GM18520 (cell line): ENCODE results near the gene TSPAN3.

Experiments used
- ATAC-seq: cut with Tn5 transposase; IDR thresholded peaks from one replicate; pipeline ENCODE4 v1.9.1; 2021; ENCODE audit not compliant: unreplicated experiment

TSPAN3 gene

GRCh38 chr15:77070495-77071304, at the start of gene TSPAN3:
TSS of gene TSPAN3 (minus strand) at chr15:77071109. CDS start at chr15:77070954, 155 bp downstream.
- peak; percentile 84 for ATAC-seq

DNA sequence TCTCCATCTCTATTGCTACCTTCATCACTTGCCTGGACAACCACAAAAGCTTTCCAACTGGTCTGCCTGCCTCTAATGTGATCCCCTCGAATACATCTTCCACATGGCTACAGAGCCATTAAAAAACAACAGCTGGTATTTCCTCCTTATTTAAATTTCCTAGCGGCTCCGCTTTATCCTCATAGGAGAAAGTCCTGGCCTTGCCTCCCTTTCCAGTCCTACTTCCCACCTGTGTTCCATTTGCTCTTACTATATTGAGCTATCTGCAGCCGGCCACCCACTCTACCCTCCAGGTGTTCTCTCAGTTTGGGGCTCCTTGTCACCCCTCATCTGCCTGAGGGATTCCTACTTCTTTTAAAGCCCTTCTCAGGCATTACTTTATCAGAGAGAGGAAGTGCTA, 49.7 kb upstream of the TSPAN3 start:
- ATAC-seq, result no peak

- ATAC-seq, result no peak
These were observed 48.5 kb upstream of the TSPAN3 start for GRCh38 chr15:77119446-77119845.

DNA sequence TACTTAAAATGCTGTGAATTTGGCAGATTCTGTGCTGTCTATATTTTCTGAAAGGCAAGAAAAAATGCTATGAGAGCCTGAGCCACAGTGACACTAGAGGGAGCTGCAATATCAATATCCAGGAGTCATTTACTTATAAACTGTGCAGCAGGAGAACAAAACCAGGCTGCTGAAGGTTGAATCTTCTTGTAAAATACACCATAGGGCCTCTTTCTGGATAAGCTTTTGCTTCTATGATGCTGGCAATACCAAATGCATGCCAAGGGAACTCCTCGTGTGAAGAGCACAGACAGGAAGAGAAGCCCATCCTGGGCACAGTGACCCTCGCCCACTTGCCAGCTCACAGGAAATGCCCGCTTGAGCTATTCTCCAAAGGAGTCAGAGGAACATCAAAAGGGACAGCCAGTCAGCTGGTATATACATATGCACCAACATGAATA, 48.0 kb upstream of the TSPAN3 start:
- ATAC-seq, result no peak

- ATAC-seq, result no peak
These were observed 44.3 kb upstream of the TSPAN3 start for GRCh38 chr15:77115179-77115578.

DNA sequence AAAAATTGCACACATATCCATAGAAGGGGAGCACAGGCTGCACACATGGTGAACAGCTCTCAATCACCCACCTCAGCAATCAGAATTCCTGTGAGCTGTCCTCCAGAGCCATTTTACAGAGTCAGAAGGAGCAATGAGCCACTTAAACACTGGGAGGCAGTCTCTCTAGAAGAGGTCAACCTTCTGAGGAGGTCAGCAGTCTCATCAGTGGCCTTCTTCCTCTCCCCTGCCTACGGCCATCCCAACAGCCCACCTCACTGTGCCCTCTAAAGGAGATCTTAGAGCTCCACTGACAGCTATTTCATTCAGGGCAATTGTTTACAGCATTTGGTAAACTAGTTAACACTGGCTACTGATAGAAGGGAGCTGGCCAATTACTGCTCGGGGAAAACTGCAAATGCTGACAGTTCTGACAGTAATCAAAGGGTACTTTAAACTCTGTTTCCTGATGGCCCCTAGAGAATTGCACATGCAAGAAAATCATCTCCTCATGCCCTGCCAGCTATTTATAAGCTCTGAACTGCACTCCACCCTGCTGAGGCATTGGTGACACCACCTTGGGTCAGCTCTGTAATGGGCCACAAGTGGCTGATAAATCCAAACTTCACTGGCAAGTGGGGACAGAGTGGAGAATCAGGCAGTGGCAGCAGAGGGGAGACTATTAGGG, 42.1 kb upstream of the TSPAN3 start:
- no peak for ATAC-seq

DNA sequence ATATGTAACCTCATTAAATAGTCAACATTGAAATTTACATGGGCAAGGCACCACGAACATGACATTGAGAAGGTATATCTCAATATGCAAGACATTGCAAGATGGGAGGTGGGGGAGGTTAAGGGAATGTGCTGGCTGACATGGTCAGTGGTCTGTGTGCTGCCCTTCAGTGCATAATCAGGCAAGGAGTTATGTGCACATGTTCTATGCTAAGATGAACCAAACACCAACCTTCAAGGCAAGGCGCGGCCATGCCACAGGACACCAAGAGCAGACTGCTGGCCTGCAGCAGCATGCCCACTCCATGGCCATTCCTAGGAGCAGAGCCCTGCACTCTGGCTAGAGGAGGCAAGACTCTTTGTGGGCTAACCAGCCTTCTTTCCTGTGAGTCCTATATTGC, 40.9 kb upstream of the TSPAN3 start:
- no peak for ATAC-seq

GRCh38 chr15:77107531-77108355, 36.8 kb upstream of the TSPAN3 start:
- ATAC-seq, result no peak

GRCh38 chr15:77107068-77107467, 36.2 kb upstream of the TSPAN3 start:
- no peak for ATAC-seq

DNA sequence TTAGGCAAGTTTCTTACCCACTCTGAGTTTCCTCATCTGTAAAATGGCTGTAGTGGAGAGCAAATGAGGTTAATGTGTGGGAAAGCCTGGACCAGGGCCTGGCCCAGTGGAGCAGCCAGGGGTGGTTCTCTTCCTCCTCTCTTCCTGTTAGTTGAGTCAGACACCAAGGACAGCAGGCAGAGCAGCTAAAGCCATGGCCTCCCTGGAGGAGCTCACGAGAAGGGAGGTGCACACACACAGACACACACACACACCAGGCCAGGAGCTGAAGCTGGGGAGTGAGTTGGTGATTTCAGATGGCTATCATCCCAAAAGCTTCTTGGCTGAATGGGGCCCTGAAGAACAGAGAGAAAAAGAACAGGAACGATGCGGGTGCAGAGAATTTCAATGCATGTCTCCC, 33.2 kb upstream of the TSPAN3 start:
- ATAC-seq, result no peak

DNA sequence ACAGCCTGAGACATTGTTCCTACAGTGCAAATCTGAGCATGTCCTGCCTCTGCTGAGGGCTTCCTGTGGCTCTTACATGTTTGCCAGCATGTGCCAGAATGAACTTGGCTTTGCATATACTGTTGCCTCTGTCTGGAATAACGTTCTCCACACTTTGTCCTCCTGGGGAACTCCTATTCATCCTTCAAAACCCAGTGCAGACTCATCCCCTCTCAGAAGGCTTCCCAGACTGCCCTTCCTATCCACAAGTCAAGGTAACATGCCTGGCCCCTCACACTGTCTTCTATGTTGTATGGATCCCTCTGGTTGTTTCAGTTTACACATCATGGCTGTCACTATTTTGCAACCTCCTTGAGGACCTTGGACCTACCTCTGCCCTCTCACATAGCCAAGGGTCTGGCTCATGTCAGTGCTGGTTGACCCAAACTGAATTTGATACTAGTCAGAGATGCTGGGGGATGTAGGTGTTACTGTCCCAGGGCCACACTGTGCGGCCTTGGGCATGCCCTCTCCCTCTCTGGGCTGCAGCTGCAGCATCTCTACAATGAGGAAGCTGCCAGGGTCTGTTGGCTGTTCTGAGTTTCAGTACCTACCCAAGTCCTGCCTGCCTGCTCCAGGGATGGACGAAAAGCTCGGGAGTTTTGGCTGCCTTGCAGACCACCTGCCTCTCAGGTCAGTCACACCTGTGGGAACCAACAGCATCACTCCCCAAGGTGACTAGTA, 29.0 kb upstream of the TSPAN3 start:
- ATAC-seq, result no peak

DNA sequence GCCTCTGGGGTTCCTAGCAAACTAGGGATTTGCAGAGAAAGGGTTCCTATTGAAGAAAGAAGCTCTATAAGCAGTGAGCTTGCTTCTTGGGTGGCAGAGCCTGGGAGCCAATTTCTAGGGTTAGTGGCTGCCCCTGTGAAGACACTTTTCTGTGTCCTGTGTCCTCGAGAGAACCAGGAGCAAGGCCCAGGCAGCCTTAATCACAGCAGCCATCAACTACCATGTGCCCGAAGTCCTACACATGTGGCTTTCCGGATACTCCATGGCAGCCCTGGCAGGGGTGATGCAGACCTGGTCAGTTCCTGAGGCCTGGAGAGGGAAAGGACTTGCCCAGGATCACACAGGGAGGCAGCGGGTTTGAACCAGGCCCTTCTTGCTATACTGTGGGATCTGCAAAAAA, 27.7 kb upstream of the TSPAN3 start:
- no peak for ATAC-seq

GRCh38 chr15:77097921-77098320, 27.0 kb upstream of the TSPAN3 start:
- no peak for ATAC-seq

DNA sequence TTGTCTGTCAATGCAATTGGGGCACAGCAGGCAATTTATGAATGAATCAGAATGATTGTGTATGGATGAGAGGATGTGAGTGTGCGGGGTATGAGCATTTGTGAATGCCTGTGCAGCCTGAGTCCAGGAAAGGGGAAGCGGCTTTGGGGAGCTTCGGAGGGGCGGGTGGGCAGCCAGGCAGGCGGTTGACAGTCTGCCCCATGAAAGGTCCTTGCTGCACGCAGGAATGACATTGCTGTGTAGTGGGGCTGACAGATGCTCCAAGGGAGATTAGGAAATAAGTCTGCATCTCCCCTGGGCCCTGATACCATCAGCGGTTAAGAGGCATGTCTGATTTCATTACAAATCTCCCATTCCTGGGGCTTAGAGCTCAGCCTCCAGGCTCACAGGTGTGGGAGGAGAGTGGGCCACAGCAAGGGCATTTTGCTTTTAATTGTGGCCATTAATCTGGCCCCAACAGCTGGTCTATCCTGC, 26.4 kb upstream of the TSPAN3 start:
- no peak for ATAC-seq

DNA sequence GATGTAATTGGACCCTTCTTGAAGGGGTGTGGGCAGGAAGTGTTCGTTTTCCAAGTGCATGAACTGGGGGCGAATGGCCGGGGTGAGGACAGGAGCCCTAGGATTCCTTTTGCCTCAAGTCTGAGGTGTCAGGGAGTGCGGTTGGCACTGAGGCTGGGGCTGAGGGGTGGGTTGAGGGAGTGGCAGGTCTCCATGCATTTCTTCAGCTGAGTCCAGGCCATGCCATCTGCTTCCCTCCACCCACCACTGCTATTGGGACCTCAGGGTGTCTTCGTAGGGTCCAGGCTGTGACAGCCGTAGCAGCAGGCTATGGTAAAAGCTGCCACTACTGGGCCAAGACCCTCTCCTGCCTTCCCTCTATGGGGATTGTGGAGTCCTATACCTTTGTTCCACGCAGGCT, 25.6 kb upstream of the TSPAN3 start:
- ATAC-seq, result no peak

- ATAC-seq, result no peak
These were observed 25.2 kb upstream of the TSPAN3 start for GRCh38 chr15:77096138-77096537.

DNA sequence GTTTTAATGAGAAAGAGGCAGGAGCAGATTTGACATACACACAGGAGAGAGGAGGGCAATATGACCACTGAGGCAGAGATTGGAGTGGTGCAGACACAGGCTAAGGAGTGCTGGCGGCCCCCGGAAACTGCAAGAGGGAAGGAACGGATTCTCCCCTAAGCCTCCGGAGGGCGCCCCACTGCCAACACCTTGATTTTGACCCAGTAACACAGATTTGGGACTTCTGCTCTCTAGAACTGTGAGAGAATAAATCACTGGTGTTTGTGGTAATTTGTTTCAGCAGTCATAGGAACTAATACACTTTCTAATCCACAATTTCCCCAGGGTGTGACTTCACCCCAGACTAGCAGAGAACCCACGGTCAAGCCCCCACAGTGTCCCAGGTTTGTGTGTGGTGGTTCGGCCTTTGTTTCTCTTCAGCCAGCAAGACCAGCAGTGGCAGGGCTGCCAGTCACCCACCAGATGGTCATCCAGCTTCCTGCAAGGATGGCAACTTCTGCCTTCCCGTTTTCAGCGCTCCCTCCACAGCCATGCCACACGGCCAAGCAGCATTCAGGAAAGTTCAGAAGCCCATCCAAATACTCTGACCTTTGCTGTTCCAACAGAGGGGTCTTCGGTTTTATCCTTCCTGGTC, 23.6 kb upstream of the TSPAN3 start:
- no peak for ATAC-seq

- no peak for ATAC-seq
These were observed 22.5 kb upstream of the TSPAN3 start for GRCh38 chr15:77093436-77093835.

DNA sequence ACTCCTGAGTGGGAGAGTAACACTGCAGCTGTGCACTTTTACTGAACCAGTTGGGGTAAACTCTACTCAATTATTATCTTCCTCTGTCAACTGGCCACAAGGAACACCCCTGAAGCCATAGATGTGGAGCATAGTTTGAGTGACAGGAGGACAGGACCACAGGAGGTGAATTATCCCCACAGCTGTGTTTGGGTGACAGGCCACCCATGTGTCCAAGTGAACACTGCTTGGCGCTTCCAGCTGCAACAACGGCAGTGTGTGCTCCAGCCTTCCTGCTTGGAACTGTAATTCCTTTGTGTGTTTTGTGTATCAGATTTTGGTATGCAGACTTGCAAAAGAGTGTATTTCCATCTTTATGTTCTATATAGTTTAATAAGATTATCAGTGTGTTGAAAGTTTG, 20.2 kb upstream of the TSPAN3 start:
- ATAC-seq, result no peak

- no peak for ATAC-seq
These were observed 16.3 kb upstream of the TSPAN3 start for GRCh38 chr15:77087213-77087612.
